A673 (cell line): ENCODE results near the gene ITPR1.

Experiments used
- EZH2 ChIP-seq: fragments of 200-600 bp; sonication (generic); IDR thresholded peaks from 2 replicates; pipeline ENCODE4 v1.6.1; 2017; ENCODE audit warnings: borderline replicate concordance, low read depth, mild to moderate bottlenecking, mixed read lengths, antibody characterized with exemption, low read length; ENCODE audit not compliant: poor library complexity, severe bottlenecking
- TF ChIP-seq, protein P1 (sequence below): fragments of 300-800, 200-600 bp; sonication (generic); conservative IDR thresholded peaks from 2 replicates; pipeline ENCODE4 v1.5.1; 2017; ENCODE audit warnings: low read depth, mild to moderate bottlenecking, antibody characterized with exemption, low read length, moderate library complexity, mixed read lengths

DNA sequence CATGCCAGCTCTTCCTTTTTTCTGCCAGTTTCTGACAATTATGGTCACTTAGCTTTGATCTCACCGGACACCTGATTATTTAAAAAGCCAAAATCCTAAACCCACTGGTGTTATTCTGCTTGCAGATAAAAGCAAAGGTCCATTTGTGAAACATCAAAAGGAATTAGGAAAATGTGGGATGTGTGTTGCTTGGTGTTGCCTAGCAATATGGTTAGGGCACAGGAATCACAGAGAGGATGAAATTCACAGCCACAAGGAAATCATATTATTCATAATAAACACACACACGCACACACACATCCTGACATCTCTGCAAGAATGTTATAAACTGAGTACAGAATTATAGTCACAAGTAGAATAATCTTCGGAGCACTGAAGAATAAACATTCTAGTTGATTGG lies 396.7 kb downstream of the ITPR1 start:
- TF ChIP-seq, protein P1, sequence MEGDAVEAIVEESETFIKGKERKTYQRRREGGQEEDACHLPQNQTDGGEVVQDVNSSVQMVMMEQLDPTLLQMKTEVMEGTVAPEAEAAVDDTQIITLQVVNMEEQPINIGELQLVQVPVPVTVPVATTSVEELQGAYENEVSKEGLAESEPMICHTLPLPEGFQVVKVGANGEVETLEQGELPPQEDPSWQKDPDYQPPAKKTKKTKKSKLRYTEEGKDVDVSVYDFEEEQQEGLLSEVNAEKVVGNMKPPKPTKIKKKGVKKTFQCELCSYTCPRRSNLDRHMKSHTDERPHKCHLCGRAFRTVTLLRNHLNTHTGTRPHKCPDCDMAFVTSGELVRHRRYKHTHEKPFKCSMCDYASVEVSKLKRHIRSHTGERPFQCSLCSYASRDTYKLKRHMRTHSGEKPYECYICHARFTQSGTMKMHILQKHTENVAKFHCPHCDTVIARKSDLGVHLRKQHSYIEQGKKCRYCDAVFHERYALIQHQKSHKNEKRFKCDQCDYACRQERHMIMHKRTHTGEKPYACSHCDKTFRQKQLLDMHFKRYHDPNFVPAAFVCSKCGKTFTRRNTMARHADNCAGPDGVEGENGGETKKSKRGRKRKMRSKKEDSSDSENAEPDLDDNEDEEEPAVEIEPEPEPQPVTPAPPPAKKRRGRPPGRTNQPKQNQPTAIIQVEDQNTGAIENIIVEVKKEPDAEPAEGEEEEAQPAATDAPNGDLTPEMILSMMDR = no peak
- no peak for TF ChIP-seq EZH2
